ENCODE measurements around the gene RPS3.

DNA sequence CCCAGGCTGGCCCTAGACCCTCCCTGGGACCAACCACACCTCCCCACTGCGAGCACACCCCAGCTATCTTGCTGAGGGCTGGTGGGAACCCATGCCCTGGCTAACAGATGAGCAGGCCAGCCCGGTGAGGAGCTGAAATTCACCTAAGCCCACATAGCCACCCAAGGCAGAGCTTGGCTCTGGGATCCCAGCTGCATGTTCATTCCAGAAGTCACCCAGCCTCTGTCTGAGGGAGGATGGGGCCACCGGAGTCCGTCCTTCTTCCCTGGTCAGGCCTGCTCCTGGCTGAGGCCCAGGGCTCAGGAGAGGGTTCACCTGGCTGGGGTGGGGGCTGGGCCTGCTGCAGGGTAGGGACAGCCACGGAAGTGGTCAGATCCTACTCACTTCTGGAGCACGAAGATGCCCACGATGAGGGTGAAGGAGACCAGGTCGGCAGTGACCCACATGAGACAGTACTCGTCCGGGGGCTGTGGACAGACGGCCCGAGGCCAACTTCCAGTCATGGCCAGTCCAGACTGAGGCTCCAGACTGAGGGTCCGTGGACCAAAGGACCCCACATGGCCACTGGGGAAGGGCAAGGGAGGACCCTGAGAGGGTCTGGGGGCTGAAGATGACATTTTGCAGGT is 40.3 kb downstream of the RPS3 start:
- TF ChIP-seq, protein P1, sequence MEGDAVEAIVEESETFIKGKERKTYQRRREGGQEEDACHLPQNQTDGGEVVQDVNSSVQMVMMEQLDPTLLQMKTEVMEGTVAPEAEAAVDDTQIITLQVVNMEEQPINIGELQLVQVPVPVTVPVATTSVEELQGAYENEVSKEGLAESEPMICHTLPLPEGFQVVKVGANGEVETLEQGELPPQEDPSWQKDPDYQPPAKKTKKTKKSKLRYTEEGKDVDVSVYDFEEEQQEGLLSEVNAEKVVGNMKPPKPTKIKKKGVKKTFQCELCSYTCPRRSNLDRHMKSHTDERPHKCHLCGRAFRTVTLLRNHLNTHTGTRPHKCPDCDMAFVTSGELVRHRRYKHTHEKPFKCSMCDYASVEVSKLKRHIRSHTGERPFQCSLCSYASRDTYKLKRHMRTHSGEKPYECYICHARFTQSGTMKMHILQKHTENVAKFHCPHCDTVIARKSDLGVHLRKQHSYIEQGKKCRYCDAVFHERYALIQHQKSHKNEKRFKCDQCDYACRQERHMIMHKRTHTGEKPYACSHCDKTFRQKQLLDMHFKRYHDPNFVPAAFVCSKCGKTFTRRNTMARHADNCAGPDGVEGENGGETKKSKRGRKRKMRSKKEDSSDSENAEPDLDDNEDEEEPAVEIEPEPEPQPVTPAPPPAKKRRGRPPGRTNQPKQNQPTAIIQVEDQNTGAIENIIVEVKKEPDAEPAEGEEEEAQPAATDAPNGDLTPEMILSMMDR (IDR thresholded peaks at IDR 0.05) = no peak
- no peak for TF ChIP-seq POLR2A (IDR thresholded peaks at IDR 0.05)
